Testis (tissue), 3 donors: ENCODE measurements around the gene TEP1. TPM values are rescaled to one million over a fixed set of nuclear protein-coding genes. Genes with fewer than 3 reads are reported as not detected.
A peak's percentile ranks its signal among the peaks of the same experiment; 100 is the strongest.
"Not testable (repeated sequence)": the region's sequence is repeated elsewhere in the genome, so short reads cannot be mapped to it uniquely, and the experiment has no call there.

Experiments
- DNase-seq: peaks from one replicate; pipeline ENCODE4 v3.0.0-alpha.2; 2019
- H3K27ac ChIP-seq, 2 donors: fragments of 200-600 bp; sonication (generic); one replicate each; pipeline ENCODE4 v1.5.1; 2019
- H3K27me3 ChIP-seq: fragments of 200-600 bp; sonication (generic); one replicate; pipeline ENCODE4 v1.5.1; 2019
- H3K36me3 ChIP-seq: fragments of 200-600 bp; sonication (generic); one replicate; pipeline ENCODE4 v1.5.1; 2017; ENCODE audit warnings: low read depth; ENCODE audit errors: missing control alignments
- H3K4me1 ChIP-seq: fragments of 200-600 bp; sonication (generic); one replicate; pipeline ENCODE4 v1.5.1; 2019
- H3K4me3 ChIP-seq, 2 donors: fragments of 200-600 bp; sonication (generic); one replicate each; pipeline ENCODE4 v1.5.1; 2017 to 2019
- H3K9me3 ChIP-seq: fragments of 200-600 bp; sonication (generic); one replicate; pipeline ENCODE4 v1.5.1; 2017
- POLR2A ChIP-seq: fragments of 450-650 bp; IDR thresholded peaks from one replicate; pipeline ENCODE4 v1.6.1; 2017; ENCODE audit warnings: antibody characterized with exemption, mild to moderate bottlenecking, moderate library complexity
- WGBS, 2 donors: methylation state at CpG; one replicate each; pipeline ENCODE4 v1.1.5; 2018; 5-methylcytosine and 5-hydroxymethylcytosine counted together
- intact Hi-C: fragments of 100-400 bp; cut with DNase I; formaldehyde crosslinking; loops from one replicate; pipeline ENCODE4 v1.15.1; 2023; ENCODE audit warnings: low total_unique reads
- polyA plus RNA-seq: library from polyadenylated mRNA; stranded (reverse); fragments of 350-450 nt; fragmentation: Illumina TruSeq; extraction: RNeasy Lipid Tissue Mini Kit (QIAGEN cat#74804); gene quantifications from one replicate; pipeline ENCODE4 v1.2.3, GENCODE V29; 2014; ENCODE audit warnings: low read depth, low replicate concordance; ENCODE audit not compliant: insufficient read depth
- total RNA-seq, 2 donors: library from RNA; depleted of rRNA; stranded (reverse); fragments of >200 nt; gene quantifications; one replicate each; pipeline ENCODE4 v1.2.3, GENCODE V29; 2016
- TF ChIP-seq, protein P1 (sequence below), 3 experiments: fragments of 450-650 bp in 2 of 3; fragments of 200-600 bp in 1 of 3; sonication (generic) in 1 of 3; IDR thresholded peaks; one replicate each; pipeline ENCODE4 v1.5.1; 2016 to 2019; ENCODE audit warnings: antibody characterized with exemption in 3 of 3, mild to moderate bottlenecking in 2 of 3, moderate library complexity in 1 of 3

Gene TEP1
- total and polyA plus RNA-seq, 3 donors from 2014 or later: 11.6 to 19.1 (median 16.5) TPM

DNA sequence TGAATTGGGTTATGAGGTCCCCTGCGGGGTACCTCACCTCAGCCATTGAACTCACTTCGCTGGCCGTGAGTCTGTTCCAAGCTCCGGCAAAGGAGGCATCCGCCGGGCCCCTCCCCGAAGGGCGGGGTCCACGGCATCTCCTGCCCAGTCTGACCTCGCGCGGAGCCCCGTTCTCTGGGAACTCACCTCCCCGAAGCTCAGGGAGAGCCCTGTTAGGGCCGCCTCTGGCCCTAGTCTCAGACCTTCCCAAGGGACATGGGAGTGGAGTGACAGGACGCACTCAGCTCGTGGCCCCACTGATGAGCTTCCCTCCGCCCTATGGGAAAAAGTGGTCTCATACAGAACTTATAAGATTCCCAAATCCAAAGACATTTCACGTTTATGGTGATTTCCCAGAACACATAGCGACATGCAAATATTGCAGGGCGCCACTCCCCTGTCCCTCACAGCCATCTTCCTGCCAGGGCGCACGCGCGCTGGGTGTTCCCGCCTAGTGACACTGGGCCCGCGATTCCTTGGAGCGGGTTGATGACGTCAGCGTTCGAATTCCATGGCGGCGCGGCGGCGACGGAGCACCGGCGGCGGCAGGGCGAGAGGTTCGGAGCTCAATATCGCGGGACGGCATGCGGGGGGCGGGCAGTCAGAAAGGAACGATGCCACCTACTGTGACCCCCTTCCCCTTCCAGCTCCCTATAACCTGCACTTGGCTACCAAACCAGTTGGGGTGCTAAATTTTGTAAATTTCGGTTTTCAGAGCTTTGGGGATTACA lies 70.0 kb downstream of the TEP1 start, which contains the start of gene PARP2:
PARP2 (plus strand) TSS at position 544 of the 770 bp plus-strand sequence; CDS start at position 551, 7 bp downstream.
- H3K36me3 ChIP-seq: no peaks in the 10 kb centered on the region
- H3K4me3 ChIP-seq: peak within 1 kb of the TSS; percentile 56 to 78
- H3K4me1 ChIP-seq: no peaks in the 10 kb centered on the region
- TF ChIP-seq, protein P1, sequence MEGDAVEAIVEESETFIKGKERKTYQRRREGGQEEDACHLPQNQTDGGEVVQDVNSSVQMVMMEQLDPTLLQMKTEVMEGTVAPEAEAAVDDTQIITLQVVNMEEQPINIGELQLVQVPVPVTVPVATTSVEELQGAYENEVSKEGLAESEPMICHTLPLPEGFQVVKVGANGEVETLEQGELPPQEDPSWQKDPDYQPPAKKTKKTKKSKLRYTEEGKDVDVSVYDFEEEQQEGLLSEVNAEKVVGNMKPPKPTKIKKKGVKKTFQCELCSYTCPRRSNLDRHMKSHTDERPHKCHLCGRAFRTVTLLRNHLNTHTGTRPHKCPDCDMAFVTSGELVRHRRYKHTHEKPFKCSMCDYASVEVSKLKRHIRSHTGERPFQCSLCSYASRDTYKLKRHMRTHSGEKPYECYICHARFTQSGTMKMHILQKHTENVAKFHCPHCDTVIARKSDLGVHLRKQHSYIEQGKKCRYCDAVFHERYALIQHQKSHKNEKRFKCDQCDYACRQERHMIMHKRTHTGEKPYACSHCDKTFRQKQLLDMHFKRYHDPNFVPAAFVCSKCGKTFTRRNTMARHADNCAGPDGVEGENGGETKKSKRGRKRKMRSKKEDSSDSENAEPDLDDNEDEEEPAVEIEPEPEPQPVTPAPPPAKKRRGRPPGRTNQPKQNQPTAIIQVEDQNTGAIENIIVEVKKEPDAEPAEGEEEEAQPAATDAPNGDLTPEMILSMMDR (IDR thresholded peaks at IDR 0.05): no peak
- no peak for TF ChIP-seq POLR2A
- WGBS, 2 donors: 1% methylated on average over 25 to 45 of the region's 50 CpGs
- H3K9me3 ChIP-seq: no peaks in the 10 kb centered on the region
- DNase-seq: peak; percentile 97
- intact Hi-C loops: loop anchor here (10.0 kb wide), 1 partner anchor 112 kb away; the partner anchor contains the start of genes APEX1 and OSGEP
- peak within 1 kb of the TSS; percentile 88 to 94 for H3K27ac ChIP-seq
- no peaks in the 10 kb centered on the region for H3K27me3 ChIP-seq

DNA sequence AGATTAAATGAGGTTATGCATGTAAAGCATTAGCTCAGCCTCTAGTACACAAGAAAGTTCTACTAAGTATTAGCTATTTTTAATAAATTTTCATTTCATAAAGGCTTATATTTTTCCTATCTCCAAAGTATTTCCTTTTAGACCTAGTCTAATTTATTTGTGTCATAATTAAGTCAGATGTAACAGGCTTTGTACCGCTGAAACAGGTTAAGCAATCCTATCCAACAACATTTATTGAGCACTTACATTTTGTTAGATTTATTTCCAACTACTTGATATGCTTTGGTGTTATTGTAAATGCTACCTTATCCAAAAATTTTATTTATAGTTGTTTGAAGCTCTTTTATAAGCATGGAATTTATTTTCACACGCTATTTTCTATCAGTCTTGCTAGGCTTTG lies 71.7 kb downstream of the TEP1 start:
- H3K4me1 ChIP-seq: no peaks in the 10 kb centered on the region
- intact Hi-C loops: loop anchor here (10.0 kb wide), 1 partner anchor 113 kb away; the partner anchor contains the start of genes APEX1 and OSGEP
- TF ChIP-seq, protein P1 (IDR thresholded peaks at IDR 0.05): no peak
- no peak for TF ChIP-seq POLR2A
- no peak for DNase-seq
- H3K27me3 ChIP-seq: no peaks in the 10 kb centered on the region
- H3K9me3 ChIP-seq: no peaks in the 10 kb centered on the region
- H3K27ac ChIP-seq: peak overlapping the region; percentile 88 to 94
- 40 to 45% methylated on average over 2 of the region's 2 CpGs for WGBS, 2 donors
- H3K4me3 ChIP-seq: peak overlapping the region; percentile 56 to 78
- H3K36me3 ChIP-seq: no peaks in the 10 kb centered on the region

DNA sequence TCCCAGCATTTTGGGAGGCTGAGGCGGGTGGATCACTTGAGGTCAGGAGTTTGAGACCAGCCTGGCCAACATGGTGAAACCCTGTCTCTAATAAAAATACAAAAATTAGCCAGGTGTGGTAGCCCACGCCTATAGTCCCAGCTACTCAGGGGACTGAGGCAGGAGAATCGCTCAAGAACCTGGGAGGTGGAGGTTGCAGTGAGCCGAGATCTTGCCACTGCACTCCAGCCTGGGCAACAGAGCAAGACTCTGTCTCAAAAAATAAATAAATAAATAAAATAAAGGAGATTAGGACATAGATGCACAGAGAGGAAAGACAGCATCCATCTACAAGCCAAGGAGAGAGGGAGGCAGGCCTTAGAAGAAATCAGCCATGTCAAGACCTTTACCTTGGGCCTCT lies 72.3 kb downstream of the TEP1 start:
- H3K27ac ChIP-seq, H3K27me3 ChIP-seq, H3K4me3 ChIP-seq, H3K4me1 ChIP-seq, H3K36me3 ChIP-seq, H3K9me3 ChIP-seq, DNase-seq: not testable (repeated sequence)
- WGBS, 2 donors: 88 to 99% methylated on average over 4 of the region's 4 CpGs
- intact Hi-C loops: loop anchor here (10.0 kb wide), 1 partner anchor 114 kb away; the partner anchor contains the start of genes APEX1 and OSGEP

DNA sequence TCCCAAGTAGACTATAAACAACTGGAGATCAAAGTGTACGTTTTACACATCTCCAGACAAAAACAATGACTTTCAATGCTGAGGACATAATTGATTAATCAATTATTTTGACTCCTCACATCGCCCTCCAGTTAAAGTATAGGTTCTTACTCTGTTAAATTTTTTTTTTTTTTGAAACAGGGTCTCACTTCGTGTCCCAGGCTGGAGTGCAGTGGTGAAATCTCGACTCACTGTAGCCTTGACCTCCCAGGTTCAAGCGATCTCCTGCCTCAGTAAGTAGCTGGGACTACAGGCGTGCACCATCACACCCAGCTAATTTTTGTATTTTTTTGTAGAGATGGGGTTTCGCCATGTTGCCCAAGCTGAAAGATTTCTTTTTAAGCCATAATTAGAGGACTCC lies 79.3 kb downstream of the TEP1 start:
- TF ChIP-seq, protein P1 (IDR thresholded peaks at IDR 0.05): no peak
- no peak for TF ChIP-seq POLR2A
- Histone ChIP-seq H3K4me1 (no peaks in the 10 kb centered on the region), H3K9me3 (no peaks in the 10 kb centered on the region), H3K4me3 (no peak overlapping the region), H3K27me3 (no peaks in the 10 kb centered on the region), H3K27ac (peak overlapping the region in 1 of 2 donors; percentile 96), H3K36me3 (no peaks in the 10 kb centered on the region)
- no peak for DNase-seq
- WGBS, 2 donors: 79 to 82% methylated on average over 7 of the region's 7 CpGs
- intact Hi-C loops: loop anchor here (5.0 kb wide), 1 partner anchor 348 kb away; the partner anchor contains the start of gene RNASE4

DNA sequence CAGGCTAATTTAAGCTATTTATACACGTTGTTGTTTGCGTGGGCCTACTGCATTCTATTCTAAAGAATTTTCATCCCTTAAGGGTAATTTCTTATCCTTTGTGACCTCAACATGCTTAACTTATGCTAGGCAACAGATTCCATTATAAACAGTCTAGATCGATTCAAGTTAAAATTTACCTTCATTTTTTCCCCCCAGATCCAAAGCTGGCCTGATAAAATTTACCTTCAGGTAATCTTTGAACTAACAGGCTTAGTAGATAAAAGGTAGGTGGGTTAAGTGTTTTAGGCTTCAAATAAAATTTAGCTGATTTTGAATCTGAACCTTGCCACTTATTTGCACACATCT lies 79.8 kb downstream of the TEP1 start:
- no peaks in the 10 kb centered on the region for H3K36me3 ChIP-seq
- peak overlapping the region; percentile 70 to 81 for H3K4me3 ChIP-seq
- peak overlapping the region; percentile 86 to 96 for H3K27ac ChIP-seq
- no peaks in the 10 kb centered on the region for H3K4me1 ChIP-seq
- DNase-seq: no peak
- H3K27me3 ChIP-seq: no peaks in the 10 kb centered on the region
- intact Hi-C loops: loop anchor here (5.0 kb wide), 1 partner anchor 349 kb away; the partner anchor contains the start of gene RNASE4
- no peaks in the 10 kb centered on the region for H3K9me3 ChIP-seq
- 11 to 14% methylated on average over 3 of the region's 3 CpGs for WGBS, 2 donors
- TF ChIP-seq POLR2A: no peak
- TF ChIP-seq, protein P1 (IDR thresholded peaks at IDR 0.05): no peak
